ENCODE data around the gene UGT1A9. TPM values are rescaled to one million over a fixed set of nuclear protein-coding genes. Genes with fewer than 3 reads are reported as not detected.

UGT1A9 gene
- total RNA-seq, 1 experiment from 2014 or later, result not detected

GRCh38 chr2:233772153-233772552 lies 100.5 kb downstream of the UGT1A9 start:
- Histone ChIP-seq H4K5ac (ENCODE audit: insufficient read length, low read depth, low read length) (no peak overlapping the region), H3K23me2 (ENCODE audit: insufficient read length, low read depth, low read length, poor library complexity, severe bottlenecking) (no peaks in the 10 kb centered on the region), H3K23ac (ENCODE audit: insufficient read length, low read depth, low read length) (no peak overlapping the region), H3K79me2 (ENCODE audit: insufficient read depth, low read length) (no peaks in the 10 kb centered on the region), H3K4me1 (ENCODE audit: insufficient read depth, low read length) (peaks cover 2% of the 10 kb centered on the region; the same call in 1 of the 2 replicates), H2AK5ac (ENCODE audit: insufficient read length, low read length) (no peak overlapping the region), H3K4ac (ENCODE audit: low read depth, low read length) (no peak overlapping the region), H2BK12ac (ENCODE audit: insufficient read length, low read depth, low read length) (no peak overlapping the region), H3K14ac (ENCODE audit: insufficient read depth, low read length) (no peak overlapping the region), H2BK20ac (ENCODE audit: low read depth, low read length, poor library complexity, severe bottlenecking) (no peak overlapping the region), H3K4me2 (ENCODE audit: insufficient read depth, insufficient read length, low read length) (no peak overlapping the region), H3K79me1 (ENCODE audit: insufficient read depth, low read depth, low read length, poor library complexity, severe bottlenecking) (no peaks in the 10 kb centered on the region), H3K27me3 (ENCODE audit: insufficient read depth, low read length) (no peaks in the 10 kb centered on the region), H4K20me1 (ENCODE audit: control insufficient read depth, insufficient read depth, insufficient read length) (no peaks in the 10 kb centered on the region), H2BK15ac (ENCODE audit: low read depth, low read length) (no peak overlapping the region), H4K91ac (ENCODE audit: insufficient read length, low read depth, low read length) (no peak overlapping the region), H3T11ph (ENCODE audit: low read length) (no peak overlapping the region), H3K9ac (ENCODE audit: extremely low read depth, insufficient read length, low read length) (no peak overlapping the region), H4K8ac (replicated peaks; ENCODE audit: insufficient read length, low read depth, low read length) (no peak overlapping the region), H2AFZ (ENCODE audit: low read length) (no peak overlapping the region), H3K27ac (ENCODE audit: insufficient read length, low read depth, low read length) (no peak overlapping the region), H3K18ac (ENCODE audit: insufficient read length, low read depth, low read length) (no peak overlapping the region), H3K56ac (ENCODE audit: insufficient read length, low read depth, low read length) (no peak overlapping the region), H2BK120ac (ENCODE audit: low read depth, low read length, poor library complexity, severe bottlenecking) (no peak overlapping the region), H3K9me3 (ENCODE audit: control insufficient read depth, low read depth, low read length) (peaks cover 4% of the 10 kb centered on the region), H2BK5ac (ENCODE audit: insufficient read length, low read length) (no peak overlapping the region)
- H3K36me3 Mint-ChIP-seq (ENCODE audit: insufficient read depth in 1 of 3, low read depth in 3 of 3), result peaks cover 1 to 4% (median 3%) of the 10 kb centered on the region in 3 experiments; a peak in 4 of 7 replicates
- H3K4me1 Mint-ChIP-seq, result peaks cover 5 to 6% of the 10 kb centered on the region in 2 experiments; a peak in 3 of 4 replicates
- H3K4me3 Mint-ChIP-seq, result no peak overlapping the region
- no peak overlapping the region for H3K27ac Mint-ChIP-seq
- H3K9me3 Mint-ChIP-seq, result peaks cover 8 to 10% of the 10 kb centered on the region in 2 experiments; a peak in 4 of 5 replicates
- whole genome bisulfite sequencing (ENCODE audit: extremely low coverage, insufficient read length, low lambda C conversion rate), result no CpG with 5 or more reads among the region's 16 CpGs
- H3K27me3 Mint-ChIP-seq (ENCODE audit: low read depth), result no peaks in the 10 kb centered on the region
- no peak for DNase-seq
- TF ChIP-seq CTCF (conservative IDR thresholded peaks at IDR 0.05), result no peak

All from H9 (cell line).